Measurements from ENCODE around the gene STAM2. TPM values are rescaled to one million over a fixed set of nuclear protein-coding genes. Genes with fewer than 3 reads are reported as not detected.

The STAM2 gene
- total RNA-seq, 1 experiment from 2014 or later: 14.2 TPM

DNA sequence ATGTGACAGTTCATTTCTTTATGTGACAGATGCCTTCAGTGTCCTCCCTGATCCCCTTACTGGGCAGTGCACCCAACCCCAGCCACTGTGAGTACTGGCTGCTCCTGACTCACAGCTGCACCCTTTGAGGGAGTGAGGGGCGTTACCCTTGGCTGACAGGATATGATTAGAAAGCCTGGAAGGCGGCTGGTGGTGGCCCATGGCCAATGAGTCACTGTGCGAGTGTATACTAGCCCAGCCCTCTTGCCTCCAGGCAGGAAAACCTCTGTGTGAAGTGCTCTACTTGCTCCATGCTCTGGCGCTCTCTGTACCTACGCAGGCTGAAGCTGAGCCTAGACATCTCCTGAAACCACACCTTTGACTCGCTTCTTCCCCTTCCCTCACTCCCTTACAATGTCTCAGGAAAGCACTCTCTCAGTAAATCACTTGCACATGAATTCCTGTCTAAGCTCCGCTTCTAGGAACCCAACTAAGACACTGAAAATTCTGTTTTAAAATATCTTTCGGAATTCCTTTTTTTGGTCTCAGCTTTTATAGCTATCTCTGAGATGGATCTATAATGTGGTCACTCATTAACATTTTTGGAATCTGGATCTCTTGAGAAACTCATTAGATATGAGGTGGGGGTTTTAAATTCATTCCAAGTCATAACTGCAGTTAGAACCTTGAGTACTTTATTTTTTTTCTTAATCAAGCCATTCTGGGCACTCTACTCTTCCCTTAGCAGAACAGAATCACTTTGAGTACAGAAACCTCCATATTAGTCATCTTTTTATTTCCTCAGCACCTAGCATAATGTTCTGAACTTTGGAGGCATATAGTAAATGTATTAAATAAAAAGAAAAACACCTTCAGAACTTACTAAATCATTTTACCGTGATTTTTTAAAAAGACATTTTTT is 25.3 kb upstream of the STAM2 start:
- peaks cover 3 to 4% of the 10 kb centered on the region in 2 experiments; a peak in 1 of 5 replicates for H3K9me3 Mint-ChIP-seq
- no peak overlapping the region for H2BK12ac ChIP-seq (ENCODE audit: insufficient read length, low read depth, low read length)
- H3K23me2 ChIP-seq (ENCODE audit: insufficient read length, low read depth, low read length, poor library complexity, severe bottlenecking): no peaks in the 10 kb centered on the region
- H2BK120ac ChIP-seq (ENCODE audit: low read depth, low read length, poor library complexity, severe bottlenecking): no peak overlapping the region
- H2BK15ac ChIP-seq (ENCODE audit: low read depth, low read length): no peak overlapping the region
- H3K23ac ChIP-seq (ENCODE audit: insufficient read length, low read depth, low read length): no peak overlapping the region
- H3K36me3 Mint-ChIP-seq (ENCODE audit: insufficient read depth in 1 of 3, low read depth in 3 of 3): no peaks in the 10 kb centered on the region
- WGBS (ENCODE audit: extremely low coverage, insufficient read length, low lambda C conversion rate): no CpG with 5 or more reads among the region's 9 CpGs
- H3K4me2 ChIP-seq (ENCODE audit: insufficient read depth, insufficient read length, low read length): no peak overlapping the region
- H2BK5ac ChIP-seq (ENCODE audit: insufficient read length, low read length): no peak overlapping the region
- no peak overlapping the region for H4K8ac ChIP-seq (replicated peaks; ENCODE audit: insufficient read length, low read depth, low read length)
- no peaks in the 10 kb centered on the region for H4K20me1 ChIP-seq (ENCODE audit: control insufficient read depth, insufficient read depth, insufficient read length)
- no peak overlapping the region for H4K91ac ChIP-seq (ENCODE audit: insufficient read length, low read depth, low read length)
- no peak overlapping the region for H2AK5ac ChIP-seq (ENCODE audit: insufficient read length, low read length)
- H3K79me1 ChIP-seq (ENCODE audit: insufficient read depth, low read depth, low read length, poor library complexity, severe bottlenecking): no peaks in the 10 kb centered on the region
- TF ChIP-seq, protein P1, sequence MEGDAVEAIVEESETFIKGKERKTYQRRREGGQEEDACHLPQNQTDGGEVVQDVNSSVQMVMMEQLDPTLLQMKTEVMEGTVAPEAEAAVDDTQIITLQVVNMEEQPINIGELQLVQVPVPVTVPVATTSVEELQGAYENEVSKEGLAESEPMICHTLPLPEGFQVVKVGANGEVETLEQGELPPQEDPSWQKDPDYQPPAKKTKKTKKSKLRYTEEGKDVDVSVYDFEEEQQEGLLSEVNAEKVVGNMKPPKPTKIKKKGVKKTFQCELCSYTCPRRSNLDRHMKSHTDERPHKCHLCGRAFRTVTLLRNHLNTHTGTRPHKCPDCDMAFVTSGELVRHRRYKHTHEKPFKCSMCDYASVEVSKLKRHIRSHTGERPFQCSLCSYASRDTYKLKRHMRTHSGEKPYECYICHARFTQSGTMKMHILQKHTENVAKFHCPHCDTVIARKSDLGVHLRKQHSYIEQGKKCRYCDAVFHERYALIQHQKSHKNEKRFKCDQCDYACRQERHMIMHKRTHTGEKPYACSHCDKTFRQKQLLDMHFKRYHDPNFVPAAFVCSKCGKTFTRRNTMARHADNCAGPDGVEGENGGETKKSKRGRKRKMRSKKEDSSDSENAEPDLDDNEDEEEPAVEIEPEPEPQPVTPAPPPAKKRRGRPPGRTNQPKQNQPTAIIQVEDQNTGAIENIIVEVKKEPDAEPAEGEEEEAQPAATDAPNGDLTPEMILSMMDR (conservative IDR thresholded peaks at IDR 0.05): no peak
- H4K5ac ChIP-seq (ENCODE audit: insufficient read length, low read depth, low read length): no peak overlapping the region
- no peak overlapping the region for H3K27ac ChIP-seq (ENCODE audit: insufficient read length, low read depth, low read length)
- peaks cover 7 to 8% of the 10 kb centered on the region in 2 experiments for H3K4me1 Mint-ChIP-seq
- peak; percentile 88 for DNase-seq
- H3T11ph ChIP-seq (ENCODE audit: low read length): no peak overlapping the region
- H3K4me1 ChIP-seq (ENCODE audit: insufficient read depth, low read length): no peaks in the 10 kb centered on the region; the same call in 1 of the 2 replicates
- H3K4ac ChIP-seq (ENCODE audit: low read depth, low read length): no peak overlapping the region
- H3K14ac ChIP-seq (ENCODE audit: insufficient read depth, low read length): no peak overlapping the region
- no peaks in the 10 kb centered on the region for H3K79me2 ChIP-seq (ENCODE audit: insufficient read depth, low read length)
- H3K56ac ChIP-seq (ENCODE audit: insufficient read length, low read depth, low read length): no peak overlapping the region
- H3K18ac ChIP-seq (ENCODE audit: insufficient read length, low read depth, low read length): no peak overlapping the region
- H3K27me3 ChIP-seq (ENCODE audit: insufficient read depth, low read length): no peaks in the 10 kb centered on the region
- H3K4me3 Mint-ChIP-seq: no peak overlapping the region
- peak overlapping the region in 1 of 3 experiments; percentile 33; a peak in 1 of 7 replicates for H3K27ac Mint-ChIP-seq
- no peak overlapping the region for H2BK20ac ChIP-seq (ENCODE audit: low read depth, low read length, poor library complexity, severe bottlenecking)
- H3K27me3 Mint-ChIP-seq (ENCODE audit: low read depth): no peaks in the 10 kb centered on the region
- H2AFZ ChIP-seq (ENCODE audit: low read length): no peak overlapping the region
- H3K9ac ChIP-seq (ENCODE audit: extremely low read depth, insufficient read length, low read length): no peak overlapping the region
- no peaks in the 10 kb centered on the region for H3K9me3 ChIP-seq (ENCODE audit: control insufficient read depth, low read depth, low read length)

Measured in H9 (cell line).